ENCODE results near the gene GAPDH. TPM values are rescaled to one million over a fixed set of nuclear protein-coding genes. Genes with fewer than 3 reads are reported as not detected.

The GAPDH gene
- polyA plus RNA-seq, 1 donor (not counting 4 experiments of a cell fraction or from before 2014, with no cell fraction given): 8,390 TPM

DNA sequence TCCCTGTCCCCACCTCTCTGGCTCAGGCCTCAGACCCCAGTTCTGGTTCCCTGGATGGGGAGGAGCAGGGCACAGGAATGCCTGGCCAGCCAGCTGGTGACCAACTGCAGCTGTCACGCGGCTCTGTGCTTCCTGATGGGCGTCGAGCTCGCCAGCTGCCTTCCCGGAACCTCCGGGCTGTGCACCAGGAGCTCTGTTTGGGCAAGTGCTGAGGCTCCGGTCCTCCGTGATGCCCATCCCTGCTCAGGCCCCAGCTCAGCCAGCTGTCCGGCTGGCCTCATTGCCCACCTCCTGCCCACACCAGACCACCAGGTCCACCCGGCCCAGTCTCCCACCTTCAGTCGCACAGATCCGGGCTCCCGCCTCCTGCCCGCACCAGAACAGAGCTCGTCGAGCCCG lies 16.7 kb downstream of the GAPDH start:
- H3K4me3 ChIP-seq (ENCODE audit: control insufficient read depth in 2 of 3, extremely low read depth in 1 of 3, insufficient read depth in 2 of 3, low read depth in 1 of 3, low read length in 3 of 3): no peak overlapping the region
- H3K9me1 ChIP-seq (ENCODE audit: control insufficient read depth, extremely low read depth, insufficient read depth, low read length): no peaks in the 10 kb centered on the region
- H3K27ac ChIP-seq (ENCODE audit: control insufficient read depth, insufficient read depth, low read length): no peak overlapping the region
- dilution Hi-C loops (cut with MboI; ENCODE audit: extremely low pct_ligation_motif_present, low sequenced_read_pairs): no loop called here
- FAIRE-seq: no peak
- peaks cover 2 to 8% of the 10 kb centered on the region in 2 experiments for H3K36me3 ChIP-seq (ENCODE audit: control insufficient read depth in 2 of 2, extremely low read depth in 1 of 2, insufficient read depth in 2 of 2, low read length in 2 of 2)
- no peaks in the 10 kb centered on the region for H3K79me2 ChIP-seq (ENCODE audit: control insufficient read depth, insufficient read depth, low read length)
- H3K9ac ChIP-seq (ENCODE audit: control insufficient read depth, extremely low read depth, insufficient read depth, low read length): no peak overlapping the region
- peak overlapping the region; percentile 22 for H3K4me2 ChIP-seq (ENCODE audit: control insufficient read depth, extremely low read depth, insufficient read depth, low read depth, low read length)
- no peak for DNase-seq (ENCODE audit: low read depth, low spot score)
- TF ChIP-seq CTCF (optimal IDR thresholded peaks at IDR 0.05 in 1 of 3, IDR thresholded peaks at IDR 0.05 in 1 of 3, conservative IDR thresholded peaks at IDR 0.05 in 1 of 3; ENCODE audit: extremely low read depth in 1 of 3, insufficient read depth in 2 of 3, low read length in 3 of 3): no peak
- TF ChIP-seq EZH2 (IDR thresholded peaks at IDR 0.05; ENCODE audit: low read length): no peak
- H3K4me1 ChIP-seq (ENCODE audit: control insufficient read depth, extremely low read depth, insufficient read depth, low read length): peaks cover 50% of the 10 kb centered on the region
- H2AFZ ChIP-seq (ENCODE audit: control insufficient read depth, low read length): peak overlapping the region; percentile 41
- no peaks in the 10 kb centered on the region for H3K9me3 ChIP-seq (ENCODE audit: control insufficient read depth, low read depth, low read length)
- H4K20me1 ChIP-seq (ENCODE audit: control insufficient read depth, extremely low read depth, insufficient read depth, low read length): no peaks in the 10 kb centered on the region
- no peaks in the 10 kb centered on the region for H3K27me3 ChIP-seq (ENCODE audit: control insufficient read depth, extremely low read depth, insufficient read depth, low read length)

DNA sequence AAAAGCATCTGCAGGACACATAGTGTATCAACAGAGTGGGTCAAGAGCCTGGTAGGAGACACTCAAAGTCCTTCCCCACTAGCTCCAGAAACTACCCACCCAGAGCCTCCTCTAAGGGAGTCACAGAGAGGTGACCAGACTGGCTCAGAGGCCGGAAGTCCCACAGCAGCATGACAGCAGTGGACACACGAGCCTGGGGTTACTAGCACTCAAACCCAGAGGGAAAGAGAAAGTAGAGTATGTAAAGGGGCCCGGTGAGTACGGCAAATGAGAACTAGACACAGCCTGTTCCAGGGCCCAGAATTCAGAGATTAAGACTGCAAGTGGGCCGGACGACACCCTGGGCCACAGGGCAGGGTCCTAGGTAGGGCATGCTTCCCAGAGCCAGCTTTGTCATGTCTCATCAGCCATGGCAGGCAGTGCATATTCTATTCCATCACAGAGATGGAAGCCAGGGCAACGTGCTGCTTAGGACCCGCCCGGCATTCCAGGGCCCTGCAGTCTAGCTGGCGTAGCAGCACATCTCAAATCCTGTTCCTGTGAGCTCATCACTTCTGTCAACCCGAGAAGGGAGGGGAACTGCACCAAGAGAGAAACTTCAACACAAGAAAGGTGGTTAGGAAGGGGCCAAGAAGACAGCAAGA lies 17.3 kb downstream of the GAPDH start:
- Histone ChIP-seq H2AFZ (ENCODE audit: control insufficient read depth, low read length) (peak overlapping the region; percentile 41), H3K4me1 (ENCODE audit: control insufficient read depth, extremely low read depth, insufficient read depth, low read length) (peaks cover 50% of the 10 kb centered on the region), H3K36me3 (ENCODE audit: control insufficient read depth in 2 of 2, extremely low read depth in 1 of 2, insufficient read depth in 2 of 2, low read length in 2 of 2) (peaks cover 2 to 10% of the 10 kb centered on the region in 2 experiments), H3K9me3 (ENCODE audit: control insufficient read depth, low read depth, low read length) (no peaks in the 10 kb centered on the region), H3K79me2 (ENCODE audit: control insufficient read depth, insufficient read depth, low read length) (no peaks in the 10 kb centered on the region), H4K20me1 (ENCODE audit: control insufficient read depth, extremely low read depth, insufficient read depth, low read length) (no peaks in the 10 kb centered on the region), H3K4me3 (ENCODE audit: control insufficient read depth in 2 of 3, extremely low read depth in 1 of 3, insufficient read depth in 2 of 3, low read depth in 1 of 3, low read length in 3 of 3) (no peak overlapping the region), H3K9ac (ENCODE audit: control insufficient read depth, extremely low read depth, insufficient read depth, low read length) (no peak overlapping the region), H3K27ac (ENCODE audit: control insufficient read depth, insufficient read depth, low read length) (no peak overlapping the region), H3K4me2 (ENCODE audit: control insufficient read depth, extremely low read depth, insufficient read depth, low read depth, low read length) (peak overlapping the region; percentile 22), H3K27me3 (ENCODE audit: control insufficient read depth, extremely low read depth, insufficient read depth, low read length) (no peaks in the 10 kb centered on the region), H3K9me1 (ENCODE audit: control insufficient read depth, extremely low read depth, insufficient read depth, low read length) (no peaks in the 10 kb centered on the region)
- dilution Hi-C loops (cut with MboI; ENCODE audit: extremely low pct_ligation_motif_present, low sequenced_read_pairs): no loop called here
- TF ChIP-seq EZH2 (IDR thresholded peaks at IDR 0.05; ENCODE audit: low read length): no peak
- no peak for TF ChIP-seq CTCF (optimal IDR thresholded peaks at IDR 0.05 in 1 of 3, IDR thresholded peaks at IDR 0.05 in 1 of 3, conservative IDR thresholded peaks at IDR 0.05 in 1 of 3; ENCODE audit: extremely low read depth in 1 of 3, insufficient read depth in 2 of 3, low read length in 3 of 3)
- DNase-seq (ENCODE audit: low read depth, low spot score): no peak
- peak; percentile 59 for FAIRE-seq

Data from keratinocyte (primary cell).